ENCODE measurements around the gene CS.
A peak's percentile ranks its signal among the peaks of the same experiment; 100 is the strongest.
"Not testable (repeated sequence)": the region's sequence is repeated elsewhere in the genome, so short reads cannot be mapped to it uniquely, and the experiment has no call there.

The CS gene

GRCh38 chr12:56266693-56267442 lies 33.3 kb downstream of the CS start, which contains the start of gene COQ10A:
Gene COQ10A (plus strand): TSS chr12:56266942. CDS start chr12:56267119, 177 bp downstream.
- Histone ChIP-seq H3K27me3 (ENCODE audit: control insufficient read depth in 1 of 2, insufficient read depth in 2 of 2, low read length in 2 of 2) (no peaks in the 10 kb centered on the region), H3K9me3 (ENCODE audit: control insufficient read depth in 1 of 2, low read length in 2 of 2) (no peaks in the 10 kb centered on the region), H3K27ac (ENCODE audit: low read depth, low read length) (peak within 1 kb of the TSS; percentile 91), H3K36me3 (ENCODE audit: control insufficient read depth in 1 of 2, insufficient read depth in 2 of 2, low read length in 2 of 2) (peaks cover 0 to 18% of the 10 kb centered on the region in 2 donors), H3K4me3 (ENCODE audit: low read depth in 1 of 2, low read length in 2 of 2) (peak within 1 kb of the TSS; percentile 82 to 87), H3K9ac (ENCODE audit: low read depth in 1 of 2, low read length in 2 of 2) (peak within 1 kb of the TSS; percentile 69 to 91), H3K4me1 (ENCODE audit: control insufficient read depth in 1 of 2, insufficient read depth in 2 of 2, low read length in 2 of 2) (peaks cover 6 to 15% of the 10 kb centered on the region in 2 donors)

GRCh38 chr12:56266068-56266692 lies 34.0 kb downstream of the CS start:
- Histone ChIP-seq H3K4me1 (ENCODE audit: control insufficient read depth in 1 of 2, insufficient read depth in 2 of 2, low read length in 2 of 2) (peaks cover 6 to 15% of the 10 kb centered on the region in 2 donors), H3K27ac (ENCODE audit: low read depth, low read length) (peak overlapping the region; percentile 91), H3K9ac (ENCODE audit: low read depth in 1 of 2, low read length in 2 of 2) (peak overlapping the region; percentile 69 to 91), H3K36me3 (ENCODE audit: control insufficient read depth in 1 of 2, insufficient read depth in 2 of 2, low read length in 2 of 2) (peaks cover 0 to 12% of the 10 kb centered on the region in 2 donors), H3K4me3 (ENCODE audit: low read depth in 1 of 2, low read length in 2 of 2) (peak overlapping the region; percentile 82 to 87)
- not testable (repeated sequence) for H3K9me3 ChIP-seq (ENCODE audit: control insufficient read depth in 1 of 2, low read length in 2 of 2); H3K27me3 ChIP-seq (ENCODE audit: control insufficient read depth in 1 of 2, insufficient read depth in 2 of 2, low read length in 2 of 2)

GRCh38 chr12:56262955-56263354 lies 37.2 kb downstream of the CS start:
- H3K4me1 ChIP-seq (ENCODE audit: control insufficient read depth in 1 of 2, insufficient read depth in 2 of 2, low read length in 2 of 2) = peaks cover 6 to 15% of the 10 kb centered on the region in 2 donors
- H3K36me3 ChIP-seq (ENCODE audit: control insufficient read depth in 1 of 2, insufficient read depth in 2 of 2, low read length in 2 of 2); H3K9ac ChIP-seq (ENCODE audit: low read depth in 1 of 2, low read length in 2 of 2); H3K27me3 ChIP-seq (ENCODE audit: control insufficient read depth in 1 of 2, insufficient read depth in 2 of 2, low read length in 2 of 2); H3K4me3 ChIP-seq (ENCODE audit: low read depth in 1 of 2, low read length in 2 of 2); H3K27ac ChIP-seq (ENCODE audit: low read depth, low read length); H3K9me3 ChIP-seq (ENCODE audit: control insufficient read depth in 1 of 2, low read length in 2 of 2): not testable (repeated sequence)

DNA sequence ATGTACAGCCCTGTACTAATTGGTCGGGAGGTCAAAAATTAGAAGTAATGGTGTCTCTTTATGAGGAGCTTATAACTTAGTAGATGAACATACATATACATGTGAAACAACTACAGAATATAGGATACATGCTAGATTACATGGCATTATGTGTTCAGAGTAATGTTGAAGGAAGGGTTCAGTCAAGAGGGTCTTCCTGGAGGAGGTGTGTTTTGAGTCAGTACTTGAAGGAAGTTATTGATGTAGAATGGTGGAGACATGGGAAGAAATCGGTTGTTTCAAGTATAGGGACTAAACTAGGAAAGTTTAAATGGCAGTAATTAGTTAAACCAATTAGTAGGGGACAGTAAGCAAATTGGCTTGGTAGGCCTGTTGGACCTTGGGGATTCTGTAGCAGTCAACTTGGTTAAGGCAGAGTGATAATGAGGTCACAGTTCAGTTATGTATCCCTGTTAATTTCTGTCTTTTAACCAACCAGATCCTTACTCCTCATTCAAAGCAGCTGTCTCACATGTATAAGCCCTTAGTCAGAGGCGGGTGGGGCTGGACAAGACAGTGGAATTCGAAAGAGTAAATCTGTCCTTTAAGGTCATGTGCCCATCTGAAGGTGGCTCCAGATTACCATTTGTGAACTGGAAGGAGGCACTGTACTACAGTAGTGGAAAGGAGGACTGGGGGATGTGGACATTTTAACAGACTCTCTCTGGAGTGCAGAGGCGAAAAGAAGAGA lies 38.5 kb downstream of the CS start:
- Histone ChIP-seq H3K4me3 (ENCODE audit: low read depth in 1 of 2, low read length in 2 of 2) (no peak overlapping the region), H3K9ac (ENCODE audit: low read depth in 1 of 2, low read length in 2 of 2) (no peak overlapping the region), H3K9me3 (ENCODE audit: control insufficient read depth in 1 of 2, low read length in 2 of 2) (no peaks in the 10 kb centered on the region), H3K27ac (ENCODE audit: low read depth, low read length) (no peak overlapping the region), H3K27me3 (ENCODE audit: control insufficient read depth in 1 of 2, insufficient read depth in 2 of 2, low read length in 2 of 2) (no peaks in the 10 kb centered on the region), H3K36me3 (ENCODE audit: control insufficient read depth in 1 of 2, insufficient read depth in 2 of 2, low read length in 2 of 2) (peaks cover 0 to 6% of the 10 kb centered on the region in 2 donors), H3K4me1 (ENCODE audit: control insufficient read depth in 1 of 2, insufficient read depth in 2 of 2, low read length in 2 of 2) (peaks cover 9 to 15% of the 10 kb centered on the region in 2 donors)

GRCh38 chr12:56260921-56261320 lies 39.2 kb downstream of the CS start:
- H3K27ac ChIP-seq (ENCODE audit: low read depth, low read length) = no peak overlapping the region
- H3K4me1 ChIP-seq (ENCODE audit: control insufficient read depth in 1 of 2, insufficient read depth in 2 of 2, low read length in 2 of 2) = peaks cover 12 to 15% of the 10 kb centered on the region in 2 donors
- no peak overlapping the region for H3K4me3 ChIP-seq (ENCODE audit: low read depth in 1 of 2, low read length in 2 of 2)
- no peaks in the 10 kb centered on the region for H3K9me3 ChIP-seq (ENCODE audit: control insufficient read depth in 1 of 2, low read length in 2 of 2)
- no peaks in the 10 kb centered on the region for H3K27me3 ChIP-seq (ENCODE audit: control insufficient read depth in 1 of 2, insufficient read depth in 2 of 2, low read length in 2 of 2)
- H3K36me3 ChIP-seq (ENCODE audit: control insufficient read depth in 1 of 2, insufficient read depth in 2 of 2, low read length in 2 of 2) = peaks cover 4 to 11% of the 10 kb centered on the region in 2 donors
- H3K9ac ChIP-seq (ENCODE audit: low read depth in 1 of 2, low read length in 2 of 2) = no peak overlapping the region

DNA sequence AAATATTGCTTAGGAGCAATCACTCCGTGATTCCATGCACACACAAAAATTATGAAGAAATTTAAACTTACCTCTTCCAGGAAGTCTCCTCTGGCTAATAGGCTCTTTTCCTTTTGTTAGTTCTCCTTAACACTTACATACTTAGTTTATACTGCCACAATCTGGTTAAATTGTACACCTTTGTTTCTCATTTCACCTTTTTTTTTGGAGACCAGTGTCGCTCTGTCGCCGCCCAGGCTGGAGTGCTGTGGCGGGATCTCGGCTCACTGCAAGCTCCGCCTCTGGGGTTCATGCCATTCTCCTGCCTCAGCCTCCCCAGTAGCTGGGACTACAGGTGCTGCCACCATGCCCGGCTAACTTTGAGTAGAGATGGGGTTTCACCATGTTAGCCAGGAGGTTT lies 39.8 kb downstream of the CS start:
- Histone ChIP-seq H3K9me3 (ENCODE audit: control insufficient read depth in 1 of 2, low read length in 2 of 2) (no peaks in the 10 kb centered on the region), H3K4me1 (ENCODE audit: control insufficient read depth in 1 of 2, insufficient read depth in 2 of 2, low read length in 2 of 2) (peaks cover 12 to 15% of the 10 kb centered on the region in 2 donors), H3K36me3 (ENCODE audit: control insufficient read depth in 1 of 2, insufficient read depth in 2 of 2, low read length in 2 of 2) (peaks cover 9 to 16% of the 10 kb centered on the region in 2 donors), H3K27me3 (ENCODE audit: control insufficient read depth in 1 of 2, insufficient read depth in 2 of 2, low read length in 2 of 2) (no peaks in the 10 kb centered on the region), H3K4me3 (ENCODE audit: low read depth in 1 of 2, low read length in 2 of 2) (no peak overlapping the region), H3K27ac (ENCODE audit: low read depth, low read length) (no peak overlapping the region), H3K9ac (ENCODE audit: low read depth in 1 of 2, low read length in 2 of 2) (no peak overlapping the region)

DNA sequence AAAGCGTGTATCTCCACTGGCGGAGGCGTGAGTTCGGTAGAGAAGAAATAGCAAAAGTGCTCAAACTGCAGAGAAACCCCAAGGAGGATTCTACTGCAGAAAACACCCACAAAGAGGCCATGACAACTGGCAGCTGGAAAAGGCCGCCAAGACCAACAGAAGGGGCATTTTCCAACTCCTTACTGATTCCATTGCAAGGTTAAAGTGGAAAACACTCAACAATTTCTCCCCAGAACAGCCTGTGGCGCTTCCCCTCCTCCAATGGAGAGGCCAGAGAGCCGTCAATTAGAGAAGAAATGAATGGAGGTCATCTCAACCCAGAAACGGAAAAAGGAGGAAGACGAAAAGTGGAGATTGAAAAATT lies 41.3 kb downstream of the CS start:
- H3K36me3 ChIP-seq (ENCODE audit: control insufficient read depth in 1 of 2, insufficient read depth in 2 of 2, low read length in 2 of 2) = peaks cover 14 to 29% of the 10 kb centered on the region in 2 donors
- no peaks in the 10 kb centered on the region for H3K27me3 ChIP-seq (ENCODE audit: control insufficient read depth in 1 of 2, insufficient read depth in 2 of 2, low read length in 2 of 2)
- H3K9me3 ChIP-seq (ENCODE audit: control insufficient read depth in 1 of 2, low read length in 2 of 2) = no peaks in the 10 kb centered on the region
- peak overlapping the region; percentile 77 to 85 for H3K4me3 ChIP-seq (ENCODE audit: low read depth in 1 of 2, low read length in 2 of 2)
- peaks cover 12 to 15% of the 10 kb centered on the region in 2 donors for H3K4me1 ChIP-seq (ENCODE audit: control insufficient read depth in 1 of 2, insufficient read depth in 2 of 2, low read length in 2 of 2)
- peak overlapping the region; percentile 85 to 88 for H3K9ac ChIP-seq (ENCODE audit: low read depth in 1 of 2, low read length in 2 of 2)
- H3K27ac ChIP-seq (ENCODE audit: low read depth, low read length) = no peak overlapping the region

- Histone ChIP-seq H3K9ac (ENCODE audit: low read depth in 1 of 2, low read length in 2 of 2) (peak within 1 kb of the TSS; percentile 85 to 88), H3K36me3 (ENCODE audit: control insufficient read depth in 1 of 2, insufficient read depth in 2 of 2, low read length in 2 of 2) (peaks cover 18 to 34% of the 10 kb centered on the region in 2 donors), H3K27ac (ENCODE audit: low read depth, low read length) (no peak within 1 kb of the TSS), H3K4me3 (ENCODE audit: low read depth in 1 of 2, low read length in 2 of 2) (peak within 1 kb of the TSS; percentile 81 to 92), H3K27me3 (ENCODE audit: control insufficient read depth in 1 of 2, insufficient read depth in 2 of 2, low read length in 2 of 2) (no peaks in the 10 kb centered on the region), H3K9me3 (ENCODE audit: control insufficient read depth in 1 of 2, low read length in 2 of 2) (no peaks in the 10 kb centered on the region), H3K4me1 (ENCODE audit: control insufficient read depth in 1 of 2, insufficient read depth in 2 of 2, low read length in 2 of 2) (peaks cover 12 to 15% of the 10 kb centered on the region in 2 donors)
Measured at GRCh38 chr12:56258068-56258819, 41.9 kb downstream of the CS start, which contains the start of gene ANKRD52. Gene ANKRD52 (minus strand): TSS chr12:56258384. CDS start chr12:56258269, 115 bp downstream.

GRCh38 chr12:56257491-56258067 lies 42.6 kb downstream of the CS start:
- no peaks in the 10 kb centered on the region for H3K27me3 ChIP-seq (ENCODE audit: control insufficient read depth in 1 of 2, insufficient read depth in 2 of 2, low read length in 2 of 2)
- H3K27ac ChIP-seq (ENCODE audit: low read depth, low read length) = no peak overlapping the region
- peak overlapping the region; percentile 81 to 92 for H3K4me3 ChIP-seq (ENCODE audit: low read depth in 1 of 2, low read length in 2 of 2)
- H3K9ac ChIP-seq (ENCODE audit: low read depth in 1 of 2, low read length in 2 of 2) = peak overlapping the region; percentile 68 to 88
- no peaks in the 10 kb centered on the region for H3K9me3 ChIP-seq (ENCODE audit: control insufficient read depth in 1 of 2, low read length in 2 of 2)
- H3K4me1 ChIP-seq (ENCODE audit: control insufficient read depth in 1 of 2, insufficient read depth in 2 of 2, low read length in 2 of 2) = peaks cover 12 to 15% of the 10 kb centered on the region in 2 donors
- H3K36me3 ChIP-seq (ENCODE audit: control insufficient read depth in 1 of 2, insufficient read depth in 2 of 2, low read length in 2 of 2) = peaks cover 25 to 41% of the 10 kb centered on the region in 2 donors

Data from duodenal mucosa (tissue), 2 donors.